NOMO-1 (cell line): ENCODE data around the gene ALAS1.

ENCODE experiments used
- DNase-seq, 2 experiments: peaks; one replicate each; lab custom pipeline; 2025; ENCODE audit not compliant: unreplicated experiment in 2 of 2; lab: John Stamatoyannopoulos, UW

The ALAS1 gene

GRCh38 chr3:52233108-52233591 lies 35.2 kb downstream of the ALAS1 start:
- DNase-seq = no peak

- DNase-seq = no peak
These were observed 36.0 kb downstream of the ALAS1 start for GRCh38 chr3:52233968-52234367.

DNA sequence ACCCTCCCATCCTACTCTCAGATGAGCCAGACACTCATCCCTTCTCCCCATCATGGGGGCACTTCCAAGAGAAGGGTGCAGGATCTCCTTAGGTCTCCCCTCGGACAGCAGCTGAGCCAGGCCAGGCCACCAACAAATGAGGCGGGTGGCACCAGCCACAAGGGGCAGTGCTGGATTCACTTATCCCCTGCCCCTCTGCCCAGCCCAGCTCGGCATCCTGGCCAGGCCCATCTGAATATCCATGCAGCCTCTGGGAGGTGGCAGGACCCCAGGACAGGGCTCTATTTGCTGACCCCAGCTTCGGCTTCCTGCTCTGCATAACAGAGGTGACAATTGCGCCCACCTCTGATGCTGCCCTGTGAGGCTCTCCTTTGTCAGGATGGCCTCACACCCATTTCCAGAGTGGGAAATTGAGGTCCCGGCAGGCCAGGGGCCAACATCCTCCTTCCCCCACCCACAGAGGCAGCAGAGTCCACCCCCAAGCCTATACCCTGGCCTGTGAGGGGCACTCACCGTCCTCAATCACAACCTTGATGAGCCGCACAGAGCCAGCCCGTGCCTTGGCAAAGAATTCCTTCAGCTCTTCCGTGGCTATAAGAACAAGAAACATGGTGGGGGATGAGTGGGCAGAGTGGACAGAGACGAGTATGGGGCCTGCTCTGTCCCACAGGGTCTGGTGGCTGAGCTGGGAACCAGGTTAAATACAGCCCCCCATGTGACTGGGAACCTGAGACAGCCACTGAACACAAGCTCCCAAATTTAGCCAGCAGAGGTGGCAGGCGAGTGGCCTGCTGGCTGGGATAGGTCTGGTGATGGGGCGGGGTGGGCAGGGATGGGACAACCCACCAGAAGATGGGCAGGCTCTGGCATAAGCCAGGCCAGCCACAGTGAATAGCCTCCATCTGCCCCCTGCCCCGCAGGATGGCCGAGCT lies 36.8 kb downstream of the ALAS1 start:
- DNase-seq = no peak

DNA sequence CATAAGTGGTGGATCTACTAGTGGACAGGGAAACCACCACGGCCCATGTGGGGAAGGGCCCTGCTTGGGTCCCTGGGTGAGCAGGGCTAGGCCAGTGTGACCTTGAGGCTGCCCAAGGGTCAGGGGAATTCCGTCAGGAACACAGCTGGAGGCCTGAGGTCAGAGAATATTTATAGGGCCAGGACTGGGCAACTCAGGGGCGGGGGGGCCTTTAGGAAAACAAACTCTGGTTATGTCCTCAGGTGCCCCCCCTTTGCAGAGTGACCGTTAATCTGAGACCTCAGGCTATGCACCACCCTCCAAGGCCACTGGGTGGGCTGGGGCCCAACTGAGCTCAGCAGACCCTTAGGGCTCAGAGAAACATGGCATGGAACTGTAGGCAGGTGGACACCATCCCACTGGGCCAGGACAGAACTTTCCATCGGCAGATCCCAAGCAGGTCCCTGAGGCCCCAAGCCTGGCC lies 38.5 kb downstream of the ALAS1 start:
- DNase-seq = no peak

GRCh38 chr3:52237006-52237656 lies 39.2 kb downstream of the ALAS1 start:
- DNase-seq = no peak

DNA sequence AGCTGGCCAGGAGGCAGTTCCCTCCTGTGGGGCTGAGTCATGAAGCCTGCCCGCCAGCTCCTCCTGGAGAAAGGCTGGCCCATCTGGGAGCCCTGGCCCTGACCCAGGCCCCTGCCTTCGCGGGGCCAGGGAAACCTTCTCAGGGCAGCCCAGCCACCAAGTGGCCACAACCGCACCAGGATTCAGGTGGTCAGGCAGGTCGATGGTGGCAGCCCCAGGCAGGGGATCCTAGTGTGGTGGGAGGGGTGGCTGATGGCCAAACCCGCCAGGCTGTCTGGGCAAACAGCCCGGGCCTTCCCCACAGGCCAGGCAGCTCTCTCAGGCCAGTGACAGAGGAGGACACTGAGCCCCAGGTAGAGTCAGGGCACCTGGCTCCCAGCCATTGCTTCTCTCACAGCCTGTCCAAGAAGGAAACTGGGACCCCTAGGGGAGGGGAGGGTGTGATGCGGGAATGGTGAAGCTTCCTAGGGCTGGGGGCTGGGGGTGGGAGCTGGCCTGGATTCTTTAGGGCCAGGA lies 39.8 kb downstream of the ALAS1 start:
- DNase-seq = peak in 1 of 2 experiments; percentile 42

- no peak for DNase-seq
These were observed 40.3 kb downstream of the ALAS1 start for GRCh38 chr3:52238193-52238760.

DNA sequence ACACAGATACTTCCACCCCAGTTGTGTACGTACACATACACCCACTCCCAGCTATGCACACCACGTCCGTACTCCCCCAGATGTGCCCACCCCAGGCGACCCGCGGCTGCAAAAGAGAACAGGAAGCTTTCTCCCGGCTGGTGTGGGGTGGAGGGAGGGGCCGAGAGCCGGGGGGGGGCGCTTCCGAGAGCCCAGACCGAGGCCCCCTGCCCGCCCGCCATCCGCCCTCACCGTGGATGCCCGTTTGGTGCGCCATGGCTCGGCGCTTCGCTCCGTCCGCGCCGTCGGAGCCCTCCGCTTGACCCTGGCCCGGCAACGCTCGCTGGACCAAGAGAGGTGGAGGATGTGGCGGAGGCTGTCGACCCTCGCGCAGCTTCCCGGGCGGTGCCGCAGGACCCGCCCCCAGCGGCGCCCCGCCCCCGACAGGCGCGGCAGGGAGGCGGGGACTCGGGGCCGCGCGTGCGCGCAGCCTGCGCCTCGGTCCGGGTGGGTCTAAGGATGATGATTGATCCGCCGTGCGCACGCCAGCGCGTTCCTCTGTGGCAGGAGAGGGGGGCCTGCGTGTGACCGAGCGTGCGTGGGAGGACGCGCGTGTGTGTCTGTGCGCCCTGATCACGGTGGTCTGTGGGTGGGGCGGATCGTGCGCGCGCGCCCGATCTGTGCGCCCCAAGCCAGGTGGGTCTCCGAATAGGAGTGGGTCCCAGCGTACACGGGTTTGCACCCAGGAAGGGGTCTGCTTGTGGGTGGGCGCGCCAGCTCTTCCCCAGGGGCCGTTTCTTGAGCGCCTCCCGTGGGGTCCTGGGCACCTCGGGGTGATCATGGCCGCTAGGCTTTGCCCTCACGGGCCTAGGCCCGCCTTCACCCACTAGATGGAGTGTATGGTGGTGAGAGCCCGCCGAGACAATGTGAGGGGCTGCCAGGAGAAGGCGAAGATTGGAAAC lies 41.1 kb downstream of the ALAS1 start, which contains the start of gene TWF2:
Gene TWF2 (minus strand): TSS at position 398 of the 941 bp plus-strand sequence. CDS start 142 bp downstream, at position 256.
- DNase-seq = peak; percentile 59 to 72

DNA sequence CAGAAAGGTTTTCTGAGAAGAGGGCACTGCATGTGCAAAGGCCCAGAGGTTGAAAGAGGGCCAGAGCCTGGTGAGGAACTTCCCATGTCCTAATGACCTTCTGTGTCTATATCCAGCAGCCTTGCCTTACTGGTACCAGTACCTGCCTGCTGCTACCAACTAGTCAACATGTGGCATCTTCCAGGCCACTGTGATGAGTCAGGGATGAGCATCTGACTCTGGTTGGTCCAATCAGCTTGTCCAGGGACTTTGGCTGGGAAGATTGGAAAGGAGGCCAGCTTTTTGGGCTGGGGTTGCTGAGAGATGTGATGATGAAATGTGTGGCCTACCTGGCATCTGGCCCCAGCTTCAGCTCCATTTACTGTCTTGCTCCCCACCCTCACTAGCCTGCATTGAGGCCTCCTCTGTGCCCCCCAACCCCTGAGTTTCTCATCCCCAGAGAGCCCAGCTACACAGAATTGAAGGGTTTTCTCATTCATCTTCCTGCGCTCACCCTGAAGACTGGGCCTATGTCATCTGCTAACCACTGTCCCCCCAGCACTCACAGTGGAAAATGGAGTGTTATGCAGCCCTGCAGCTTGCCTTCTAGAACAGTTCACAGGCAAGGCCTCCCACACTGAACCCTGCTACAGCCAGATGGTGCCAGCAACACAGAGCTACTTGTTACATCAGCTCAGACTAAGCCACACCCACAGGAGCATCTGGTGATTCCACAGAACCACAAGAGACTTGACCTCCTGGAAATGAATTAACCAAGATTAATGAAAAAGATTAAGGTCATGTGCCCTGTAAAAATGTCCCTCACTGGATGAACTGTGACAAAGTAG lies 42.3 kb downstream of the ALAS1 start:
- DNase-seq = peak in 1 of 2 experiments; percentile 16

- no peak for DNase-seq
These were observed 43.0 kb downstream of the ALAS1 start for GRCh38 chr3:52240886-52241370.

- DNase-seq = no peak
These were observed 44.1 kb downstream of the ALAS1 start for GRCh38 chr3:52242039-52242438.

DNA sequence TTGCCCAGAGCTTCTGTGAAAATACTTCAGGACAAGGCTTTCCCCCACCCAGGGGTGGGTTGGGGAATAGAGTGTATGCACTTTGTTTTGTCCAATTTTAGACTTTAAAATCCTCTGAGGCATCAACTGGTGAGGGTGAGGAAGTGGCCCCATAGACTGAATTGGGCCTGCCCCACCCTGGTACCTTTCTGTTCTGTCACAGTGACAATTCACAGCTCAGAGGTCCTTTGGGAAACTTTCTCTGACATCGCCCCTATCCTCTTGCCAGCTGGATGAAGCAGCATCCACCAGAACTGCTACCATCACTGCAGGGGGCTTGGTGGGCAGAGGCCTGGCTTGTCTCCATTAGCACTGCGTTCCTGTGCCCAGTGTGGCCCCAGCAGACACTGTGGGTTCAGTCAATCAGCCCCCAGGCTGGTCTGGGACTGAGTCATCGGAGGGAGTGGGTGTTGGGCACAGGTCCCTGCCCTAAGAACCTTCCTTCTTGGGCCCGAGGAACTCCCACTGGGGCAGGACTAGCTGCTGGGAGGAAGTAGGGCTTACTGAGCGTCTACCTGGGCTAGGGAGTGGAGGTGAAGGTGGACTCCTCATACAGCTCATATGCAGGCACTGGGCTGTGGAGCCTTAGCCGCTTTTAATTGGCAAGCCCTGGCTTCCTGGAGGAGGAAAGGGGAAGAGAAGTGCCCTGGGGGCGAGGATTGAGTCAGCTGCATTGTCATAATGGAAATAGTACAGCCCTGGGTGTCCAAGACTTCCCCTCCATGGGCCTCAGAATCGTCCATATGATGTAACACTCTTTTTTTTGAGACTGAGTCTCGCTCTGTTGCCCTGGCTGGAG lies 46.0 kb downstream of the ALAS1 start:
- peak; percentile 75 to 84 for DNase-seq

DNA sequence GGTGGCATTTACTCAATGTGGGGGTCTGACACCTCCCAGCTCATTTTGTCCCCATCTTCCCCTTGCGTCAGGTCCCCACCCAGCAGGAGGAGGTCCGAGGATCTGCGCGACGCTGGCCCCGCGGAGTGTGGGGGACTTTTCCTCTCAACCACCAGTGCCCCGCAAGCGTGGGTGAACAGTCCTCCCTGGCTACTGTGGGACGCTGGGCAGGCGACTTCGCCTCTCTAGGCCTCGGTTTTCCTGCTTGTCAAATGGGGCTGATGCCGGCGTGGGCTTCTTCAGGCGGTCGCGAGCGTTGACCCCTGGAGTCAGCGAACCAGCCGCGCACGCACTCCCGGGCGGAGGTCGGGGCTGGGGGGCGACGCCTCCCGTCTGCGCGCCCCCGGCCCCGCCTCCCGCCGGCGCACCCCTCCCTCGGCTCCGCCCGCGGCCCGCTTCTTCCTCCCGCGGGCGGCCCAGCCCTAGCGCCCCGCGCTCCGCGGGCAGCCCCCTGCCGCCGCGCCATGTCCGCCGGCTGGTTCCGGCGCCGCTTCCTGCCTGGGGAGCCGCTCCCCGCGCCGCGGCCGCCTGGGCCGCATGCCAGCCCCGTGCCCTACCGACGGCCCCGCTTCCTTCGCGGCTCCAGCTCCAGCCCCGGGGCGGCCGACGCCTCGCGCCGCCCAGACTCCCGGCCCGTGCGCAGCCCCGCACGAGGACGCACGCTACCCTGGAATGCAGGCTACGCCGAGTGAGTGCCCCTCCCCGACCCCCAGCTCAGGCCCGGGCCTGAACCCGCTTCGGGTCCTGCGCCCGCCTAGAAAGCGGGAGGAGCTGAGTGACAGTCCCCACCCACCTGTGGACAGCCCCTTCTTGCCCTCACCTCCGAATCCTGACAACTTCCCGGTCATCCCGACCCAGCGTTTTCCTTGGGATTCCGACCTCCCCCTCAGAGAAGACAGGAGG lies 47.6 kb downstream of the ALAS1 start, which contains the start of gene PPM1M:
Gene PPM1M (plus strand): TSS at position 438 of the 942 bp plus-strand sequence. CDS start 66 bp downstream, at position 504.
- peak in 1 of 2 experiments; percentile 20 for DNase-seq

- no peak for DNase-seq
These were observed 48.3 kb downstream of the ALAS1 start for GRCh38 chr3:52246264-52246620.

DNA sequence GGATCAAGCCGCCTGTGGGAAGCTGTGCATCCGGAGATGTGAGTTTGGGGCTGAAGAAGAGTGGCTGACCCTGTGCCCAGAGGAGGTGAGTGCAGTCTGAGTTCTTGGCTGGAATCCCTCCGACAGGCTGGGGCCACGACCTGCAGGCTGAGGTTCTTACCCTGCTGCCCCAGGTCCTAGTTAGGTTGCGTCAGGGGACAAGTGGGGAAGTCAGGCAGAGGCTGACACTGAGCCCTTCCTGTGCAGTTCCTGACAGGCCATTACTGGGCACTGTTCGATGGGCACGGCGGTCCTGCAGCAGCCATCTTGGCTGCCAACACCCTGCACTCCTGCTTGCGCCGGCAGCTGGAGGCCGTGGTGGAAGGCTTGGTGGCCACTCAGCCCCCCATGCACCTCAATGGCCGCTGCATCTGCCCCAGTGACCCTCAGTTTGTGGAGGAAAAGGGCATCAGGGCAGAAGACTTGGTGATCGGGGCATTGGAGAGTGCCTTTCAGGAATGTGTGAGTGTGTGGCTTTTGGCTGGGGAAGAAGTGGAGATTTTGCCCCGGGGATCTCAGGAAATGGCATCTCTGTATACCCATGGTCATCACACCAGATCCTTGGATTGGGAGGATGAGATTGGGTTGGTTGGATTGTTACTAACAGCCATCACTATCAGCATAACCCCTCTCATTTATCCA lies 48.9 kb downstream of the ALAS1 start:
- peak; percentile 30 to 62 for DNase-seq
